Trophoblast cell (in vitro differentiated cells and primary cell): ENCODE data around the gene LAMTOR4. TPM values are rescaled to one million over a fixed set of nuclear protein-coding genes. Genes with fewer than 3 reads are reported as not detected.

Experiments used
- DNase-seq, 2 donors: peaks; one replicate each; pipeline ENCODE4 v3.0.0-alpha.2; 2016
- H2AFZ ChIP-seq: 2 replicates; pipeline ENCODE4 v1.6.1; 2013; ENCODE audit warnings: low read length, moderate library complexity, mild to moderate bottlenecking; ENCODE audit not compliant: insufficient read depth, poor library complexity
- H2AK5ac ChIP-seq: 2 replicates; pipeline ENCODE4 v1.6.1; 2013; ENCODE audit warnings: mild to moderate bottlenecking, low read length
- H2BK120ac ChIP-seq: 2 replicates; pipeline ENCODE4 v1.6.1; 2013; ENCODE audit warnings: low read length, mild to moderate bottlenecking, moderate library complexity; ENCODE audit not compliant: insufficient read depth, poor library complexity
- H2BK12ac ChIP-seq: 2 replicates; pipeline ENCODE4 v1.6.1; 2013; ENCODE audit warnings: mild to moderate bottlenecking, low read length, moderate library complexity
- H2BK5ac ChIP-seq: 2 replicates; pipeline ENCODE4 v1.6.1; 2013; ENCODE audit warnings: low read length, low read depth, moderate library complexity, mild to moderate bottlenecking; ENCODE audit not compliant: poor library complexity
- H3K14ac ChIP-seq: 2 replicates; pipeline ENCODE4 v1.6.1; 2013; ENCODE audit warnings: mild to moderate bottlenecking, low read length
- H3K18ac ChIP-seq: 2 replicates; pipeline ENCODE4 v1.6.1; 2013; ENCODE audit warnings: mild to moderate bottlenecking, low read length
- H3K23ac ChIP-seq: 2 replicates; pipeline ENCODE4 v1.6.1; 2013; ENCODE audit warnings: low read length
- H3K27ac ChIP-seq: 2 replicates; pipeline ENCODE4 v1.5.1; 2013; ENCODE audit warnings: low read depth, mild to moderate bottlenecking, inconsistent platforms, low read length, moderate library complexity
- H3K27me3 ChIP-seq: 2 replicates; pipeline ENCODE4 v1.6.1; 2013; ENCODE audit warnings: inconsistent platforms, mild to moderate bottlenecking, low read length, moderate library complexity; ENCODE audit not compliant: insufficient read depth
- H3K36me3 ChIP-seq, 2 experiments: 1 replicate in 1 of 2; 2 replicates in 1 of 2; pipeline ENCODE4 v1.6.1; 2013; ENCODE audit warnings: low read length in 2 of 2, mild to moderate bottlenecking in 2 of 2, moderate library complexity in 1 of 2; ENCODE audit not compliant: insufficient read depth in 2 of 2, control insufficient read depth in 1 of 2
- H3K4ac ChIP-seq: 2 replicates; pipeline ENCODE4 v1.6.1; 2013; ENCODE audit warnings: low read depth, mild to moderate bottlenecking, low read length, moderate library complexity
- H3K4me1 ChIP-seq, 2 experiments: 1 replicate in 1 of 2; 2 replicates in 1 of 2; pipeline ENCODE4 v1.6.1; 2013; ENCODE audit warnings: low read length in 2 of 2, mild to moderate bottlenecking in 2 of 2, moderate library complexity in 1 of 2; ENCODE audit not compliant: insufficient read depth in 2 of 2, control insufficient read depth in 1 of 2
- H3K4me2 ChIP-seq: 2 replicates; pipeline ENCODE4 v1.6.1; 2013; ENCODE audit warnings: inconsistent platforms, mild to moderate bottlenecking, low read length, moderate library complexity
- H3K4me3 ChIP-seq: 2 replicates; pipeline ENCODE4 v1.5.1; 2013; ENCODE audit warnings: mild to moderate bottlenecking, low read depth, low read length, inconsistent platforms
- H3K79me1 ChIP-seq: one replicate; pipeline ENCODE4 v1.6.1; 2013; ENCODE audit warnings: low read length
- H3K79me2 ChIP-seq: 2 replicates; pipeline ENCODE4 v1.6.1; 2013; ENCODE audit warnings: low read length, mild to moderate bottlenecking; ENCODE audit not compliant: control insufficient read depth, insufficient read depth, poor library complexity
- H3K9ac ChIP-seq: 2 replicates; pipeline ENCODE4 v1.6.1; 2013; ENCODE audit warnings: mild to moderate bottlenecking, low read length
- H3K9me3 ChIP-seq: 2 replicates; pipeline ENCODE4 v1.6.1; 2013; ENCODE audit warnings: low read depth, mild to moderate bottlenecking, control low read depth, inconsistent platforms, low read length; ENCODE audit not compliant: insufficient read depth
- H4K12ac ChIP-seq: 2 replicates; pipeline ENCODE4 v1.6.1; 2013; ENCODE audit warnings: low read depth, mild to moderate bottlenecking, low read length, moderate library complexity
- H4K8ac ChIP-seq: 2 replicates; pipeline ENCODE4 v1.6.1; 2013; ENCODE audit warnings: low read depth, mild to moderate bottlenecking, low read length, moderate library complexity
- H4K91ac ChIP-seq: one replicate; pipeline ENCODE4 v1.6.1; 2013; ENCODE audit warnings: low read depth, mild to moderate bottlenecking, low read length, moderate library complexity
- WGBS: extraction: QIAGEN DNeasy Blood & Tissue Kit; methylation state at CpG from one replicate; pipeline ENCODE4 v1.1.7; 2013; ENCODE audit warnings: missing lambda C conversion rate; ENCODE audit not compliant: insufficient read length, insufficient coverage; ENCODE audit errors: extremely low coverage; 5-methylcytosine and 5-hydroxymethylcytosine counted together
- polyA plus RNA-seq: library from polyadenylated mRNA; stranded (reverse); fragments of 200-250 nt; gene quantifications from 2 replicates; pipeline ENCODE4 v1.2.3, GENCODE V29; 2013

Gene LAMTOR4
- 58.9 and 65.5 TPM in 2 replicates for polyA plus RNA-seq

GRCh38 chr7:100148559-100149328 lies at the start of gene LAMTOR4:
TSS of gene LAMTOR4 (plus strand) at chr7:100148918. CDS start at chr7:100148973, 55 bp downstream.
- Histone ChIP-seq H3K14ac (peak within 1 kb of the TSS; percentile 83), H3K4me3 (peak within 1 kb of the TSS; percentile 84), H3K27me3 (no peaks in the 10 kb centered on the region), H4K91ac (peak within 1 kb of the TSS; percentile 54), H3K79me1 (peaks cover 6% of the 10 kb centered on the region), H3K9ac (peak within 1 kb of the TSS; percentile 93), H3K27ac (peak within 1 kb of the TSS; percentile 14), H2AK5ac (peak within 1 kb of the TSS; percentile 18), H3K18ac (peak within 1 kb of the TSS; percentile 92), H3K9me3 (no peaks in the 10 kb centered on the region), H3K4me2 (peak within 1 kb of the TSS; percentile 94), H4K8ac (peak within 1 kb of the TSS; percentile 97), H3K79me2 (peaks cover 6% of the 10 kb centered on the region), H2BK5ac (peak within 1 kb of the TSS; percentile 49), H3K4me1 (peaks cover 5% of the 10 kb centered on the region in 2 experiments), H2BK120ac (peak within 1 kb of the TSS; percentile 28), H3K4ac (peak within 1 kb of the TSS; percentile 66), H3K23ac (no peak within 1 kb of the TSS), H2BK12ac (no peak within 1 kb of the TSS), H4K12ac (peak within 1 kb of the TSS; percentile 78), H2AFZ (peak within 1 kb of the TSS; percentile 86), H3K36me3 (peaks cover 6 to 9% of the 10 kb centered on the region in 2 experiments)
- WGBS = no CpG with 5 or more reads among the region's 46 CpGs
- peak; percentile 100 for DNase-seq

- H3K14ac ChIP-seq = no peak overlapping the region
- H3K27ac ChIP-seq = no peak overlapping the region
- H3K4me2 ChIP-seq = peak overlapping the region; percentile 74
- H3K9me3 ChIP-seq = no peaks in the 10 kb centered on the region
- no peak overlapping the region for H2AK5ac ChIP-seq
- no peak overlapping the region for H4K12ac ChIP-seq
- peak overlapping the region; percentile 86 for H3K4ac ChIP-seq
- peak overlapping the region; percentile 4 for H3K4me3 ChIP-seq
- H3K36me3 ChIP-seq = peaks cover 48 to 52% of the 10 kb centered on the region in 2 experiments
- WGBS = no CpG with 5 or more reads among the region's 12 CpGs
- H3K18ac ChIP-seq = no peak overlapping the region
- no peak overlapping the region for H4K91ac ChIP-seq
- no peak overlapping the region for H2AFZ ChIP-seq
- no peak overlapping the region for H4K8ac ChIP-seq
- no peak overlapping the region for H3K9ac ChIP-seq
- H3K4me1 ChIP-seq = peaks cover 10 to 13% of the 10 kb centered on the region in 2 experiments
- H3K27me3 ChIP-seq = no peaks in the 10 kb centered on the region
- DNase-seq = no peak
- peaks cover 11% of the 10 kb centered on the region for H3K79me2 ChIP-seq
- H3K79me1 ChIP-seq = peaks cover 18% of the 10 kb centered on the region
- no peak overlapping the region for H2BK12ac ChIP-seq
- no peak overlapping the region for H2BK120ac ChIP-seq
- H3K23ac ChIP-seq = no peak overlapping the region
- H2BK5ac ChIP-seq = no peak overlapping the region
Measured at GRCh38 chr7:100099452-100099851, 49.3 kb upstream of the LAMTOR4 start.

- Histone ChIP-seq H2BK12ac (no peak overlapping the region), H3K18ac (peak overlapping the region; percentile 23), H3K27ac (peak overlapping the region; percentile 87), H3K23ac (no peak overlapping the region), H2AFZ (no peak overlapping the region), H4K91ac (peak overlapping the region; percentile 91), H3K79me1 (peaks cover 18% of the 10 kb centered on the region), H3K9ac (peak overlapping the region; percentile 98), H3K14ac (peak overlapping the region; percentile 94), H2BK5ac (peak overlapping the region; percentile 66), H3K4me2 (peak overlapping the region; percentile 92), H2AK5ac (peak overlapping the region; percentile 87), H4K12ac (peak overlapping the region; percentile 43), H3K9me3 (no peaks in the 10 kb centered on the region), H2BK120ac (peak overlapping the region; percentile 62), H3K27me3 (no peaks in the 10 kb centered on the region), H4K8ac (peak overlapping the region; percentile 41), H3K79me2 (peaks cover 11% of the 10 kb centered on the region), H3K36me3 (peaks cover 48 to 49% of the 10 kb centered on the region in 2 experiments), H3K4me3 (peak overlapping the region; percentile 99), H3K4me1 (peaks cover 10 to 13% of the 10 kb centered on the region in 2 experiments), H3K4ac (peak overlapping the region; percentile 64)
- DNase-seq = peak; percentile 93 to 98
- no CpG with 5 or more reads among the region's 61 CpGs for WGBS
Measured at GRCh38 chr7:100100420-100101015, 48.2 kb upstream of the LAMTOR4 start.

GRCh38 chr7:100101016-100101862 lies 47.5 kb upstream of the LAMTOR4 start, which contains the start of the genes AP4M1 and MCM7:
TSS of gene AP4M1 (plus strand) at chr7:100101643. CDS start at chr7:100101715, 72 bp downstream.
TSS of gene MCM7 (minus strand) at chr7:100101397. CDS start at chr7:100101294, 103 bp downstream.
- peak within 1 kb of the TSS; percentile 91 for H2BK12ac ChIP-seq
- H3K9me3 ChIP-seq = no peaks in the 10 kb centered on the region
- peak within 1 kb of the TSS; percentile 92 for H3K4me2 ChIP-seq
- H3K4me1 ChIP-seq = peaks cover 10 to 13% of the 10 kb centered on the region in 2 experiments
- peak within 1 kb of the TSS; percentile 83 for H3K18ac ChIP-seq
- peak within 1 kb of the TSS; percentile 87 for H4K12ac ChIP-seq
- H3K23ac ChIP-seq = no peak within 1 kb of the TSS
- peak within 1 kb of the TSS; percentile 69 for H4K8ac ChIP-seq
- H2AFZ ChIP-seq = peak within 1 kb of the TSS; percentile 61
- H4K91ac ChIP-seq = peak within 1 kb of the TSS; percentile 91
- peaks cover 18% of the 10 kb centered on the region for H3K79me1 ChIP-seq
- peaks cover 41 to 48% of the 10 kb centered on the region in 2 experiments for H3K36me3 ChIP-seq
- H3K14ac ChIP-seq = peak within 1 kb of the TSS; percentile 94
- peak within 1 kb of the TSS; percentile 64 for H3K4ac ChIP-seq
- H2BK5ac ChIP-seq = peak within 1 kb of the TSS; percentile 71
- peak within 1 kb of the TSS; percentile 98 for H3K27ac ChIP-seq
- no peaks in the 10 kb centered on the region for H3K27me3 ChIP-seq
- H3K9ac ChIP-seq = peak within 1 kb of the TSS; percentile 98
- WGBS = no CpG with 5 or more reads among the region's 80 CpGs
- peak; percentile 99 to 100 for DNase-seq
- peak within 1 kb of the TSS; percentile 87 for H2AK5ac ChIP-seq
- peak within 1 kb of the TSS; percentile 84 for H2BK120ac ChIP-seq
- peaks cover 11% of the 10 kb centered on the region for H3K79me2 ChIP-seq
- H3K4me3 ChIP-seq = peak within 1 kb of the TSS; percentile 99
